GM23248 (cell line): Measurements from ENCODE around the gene NHSL1.

Experiments used
- EZH2 ChIP-seq: fragments of 200-600 bp; sonication (generic); IDR thresholded peaks from 2 replicates; pipeline ENCODE4 v1.6.1; 2018; ENCODE audit warnings: antibody characterized with exemption, mild to moderate bottlenecking; ENCODE audit not compliant: insufficient read depth, poor library complexity, severe bottlenecking
- EZH2phosphoT487 ChIP-seq: fragments of 200-600 bp; sonication (generic); IDR thresholded peaks from 2 replicates; pipeline ENCODE4 v1.6.1; 2018; ENCODE audit warnings: antibody characterized with exemption, moderate library complexity, mild to moderate bottlenecking, low read depth; ENCODE audit not compliant: insufficient read depth

DNA sequence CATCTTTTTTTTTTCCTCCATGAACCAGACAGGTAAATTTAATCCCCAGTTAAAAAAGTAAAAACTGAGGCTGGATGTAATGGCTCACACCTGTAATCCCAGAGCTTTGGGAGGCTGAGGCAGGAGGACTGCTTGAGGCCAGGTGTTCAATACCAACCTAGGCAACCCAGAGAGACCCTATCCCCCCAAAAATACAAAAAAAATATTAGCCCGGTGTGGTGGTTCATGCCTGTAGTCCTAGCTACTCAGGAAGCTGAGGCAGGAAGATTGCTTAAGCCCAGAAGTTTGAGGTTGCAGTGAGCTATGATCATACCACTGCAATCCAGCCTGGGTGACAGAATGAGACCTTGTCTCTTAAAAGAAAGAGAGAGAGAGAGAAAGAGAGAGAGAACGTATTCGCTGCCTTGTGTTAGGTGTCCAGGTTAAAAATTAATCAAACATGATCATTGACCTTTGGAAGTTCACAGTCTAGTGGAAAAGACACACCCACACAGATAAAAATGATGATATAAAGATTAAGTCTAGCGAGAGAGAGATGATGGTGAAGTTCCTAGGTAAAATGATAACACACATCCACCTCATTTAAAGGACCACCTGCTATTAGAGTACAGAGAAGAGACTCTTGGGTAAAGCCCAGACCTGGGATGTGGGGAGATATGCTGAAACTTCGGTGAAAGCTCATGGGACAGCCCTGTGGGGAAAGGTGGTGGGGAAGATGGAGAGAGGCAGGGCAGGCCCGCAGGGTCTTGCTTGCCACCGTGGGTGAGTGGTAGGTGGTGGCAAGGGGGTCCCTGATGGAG is 4.8 kb upstream of the NHSL1 start:
- no peak for TF ChIP-seq EZH2
- no peak for TF ChIP-seq EZH2phosphoT487
